Aorta (tissue), 5 donors: ENCODE results near the gene AGAP1. TPM values are rescaled to one million over a fixed set of nuclear protein-coding genes. Genes with fewer than 3 reads are reported as not detected.

ENCODE experiments used
- ATAC-seq: fragments of 200-7000 bp; cut with Tn5 transposase; one replicate; pipeline ENCODE4 v1.9.1; 2022; ENCODE audit warnings: moderate library complexity; ENCODE audit not compliant: low FRiP score
- DNase-seq, 2 donors: peaks; one replicate each; pipeline ENCODE4 v3.0.0-alpha.2; 2020
- H3K27ac ChIP-seq, 2 donors: one replicate each; pipeline ENCODE4 v1.5.1; 2013; ENCODE audit warnings: low read length in 2 of 2, mild to moderate bottlenecking in 2 of 2, moderate library complexity in 2 of 2, control low read depth in 1 of 2, inconsistent platforms in 1 of 2, low read depth in 1 of 2
- H3K27me3 ChIP-seq, 2 donors: one replicate each; pipeline ENCODE4 v1.6.1; 2013; ENCODE audit warnings: control low read depth in 1 of 2, low read length in 1 of 2, mild to moderate bottlenecking in 1 of 2, moderate library complexity in 1 of 2; ENCODE audit not compliant: insufficient read depth in 2 of 2, control insufficient read depth in 1 of 2
- H3K36me3 ChIP-seq, 2 donors: one replicate each; pipeline ENCODE4 v1.6.1; 2013; ENCODE audit warnings: control low read depth in 1 of 2, low read length in 1 of 2, mild to moderate bottlenecking in 1 of 2; ENCODE audit not compliant: insufficient read depth in 2 of 2, control insufficient read depth in 1 of 2
- H3K4me1 ChIP-seq, 2 donors: one replicate each; pipeline ENCODE4 v1.6.1; 2013; ENCODE audit warnings: low read length in 2 of 2, control low read depth in 1 of 2, mild to moderate bottlenecking in 1 of 2, moderate library complexity in 1 of 2; ENCODE audit not compliant: insufficient read depth in 2 of 2, control insufficient read depth in 1 of 2
- H3K4me3 ChIP-seq, 2 donors: one replicate each; pipeline ENCODE4 v1.5.1; 2013; ENCODE audit warnings: low read length in 2 of 2, control low read depth in 1 of 2, mild to moderate bottlenecking in 1 of 2
- H3K9me3 ChIP-seq: one replicate; pipeline ENCODE4 v1.6.1; 2013; ENCODE audit warnings: mild to moderate bottlenecking, low read length; ENCODE audit not compliant: control insufficient read depth
- WGBS, 2 donors: extraction: QIAGEN DNeasy Blood & Tissue Kit; methylation state at CpG; one replicate each; pipeline ENCODE4 v1.1.7; 2013; 5-methylcytosine and 5-hydroxymethylcytosine counted together
- intact Hi-C, 2 donors: fragments of 100-400 bp; cut with DNase I; formaldehyde crosslinking; loops; one replicate each; pipeline versions ENCODE4 v1.14.2 to v1.15.0; 2022
- polyA plus RNA-seq, 2 donors: library from polyadenylated mRNA; stranded (reverse); fragments of 200-250 nt; gene quantifications; one replicate each; pipeline ENCODE4 v1.2.3, GENCODE V29; 2013
- total RNA-seq, 2 donors: library from RNA; stranded (reverse); fragmentation: NEBNext Ultra II Directional; extraction: Animal tissue kit (Norgen Biotek cat#: 25700); gene quantifications; one replicate each; pipeline ENCODE4 v1.2.1, GENCODE V29; 2021
- donor health status: healthy with polysubstance abuse.
- donor health status: Bipolar disorder and iron deficiency.
- donor health status: DM: no; HTN: no; CAD: no.
- donor health status: DM: no; HTN: no; CAD: no.
- donor health status: DM: yes; HTN: yes; CAD: no.

Gene AGAP1
- total and polyA plus RNA-seq, 4 donors, result 3.0 to 32.7 (median 12.7) TPM

GRCh38 chr2:235952714-235953113, 458.9 kb downstream of the AGAP1 start:
- peak; percentile 24 to 45 for DNase-seq
- intact Hi-C loops, result no loop called here
- ATAC-seq, result no peak

GRCh38 chr2:235954281-235954680, 460.4 kb downstream of the AGAP1 start:
- WGBS, 2 donors, result 93% methylated on average over 10 of the region's 10 CpGs
- DNase-seq, result peak in 1 of 2 donors; percentile 9
- intact Hi-C loops, result no loop called here

More at GRCh38 chr2:235952714-235953113, 458.9 kb downstream of the AGAP1 start:
- no peak overlapping the region for H3K27ac ChIP-seq
- no peak overlapping the region for H3K4me3 ChIP-seq
- 95% methylated on average over 10 of the region's 10 CpGs for WGBS, 2 donors
- no peaks in the 10 kb centered on the region for H3K4me1 ChIP-seq
- H3K27me3 ChIP-seq, result no peaks in the 10 kb centered on the region
- no peaks in the 10 kb centered on the region for H3K9me3 ChIP-seq
- H3K36me3 ChIP-seq, result no peaks in the 10 kb centered on the region

GRCh38 chr2:235954888-235955480, 461.1 kb downstream of the AGAP1 start:
- intact Hi-C loops, result no loop called here
- no peak overlapping the region for H3K27ac ChIP-seq
- DNase-seq (peak in 1 of 2 donors; percentile 35), ATAC-seq (no peak)
- no peaks in the 10 kb centered on the region for H3K9me3 ChIP-seq
- no peak overlapping the region for H3K4me3 ChIP-seq
- 95% methylated on average over 13 of the region's 13 CpGs for WGBS, 2 donors
- H3K36me3 ChIP-seq, result no peaks in the 10 kb centered on the region
- H3K4me1 ChIP-seq, result no peaks in the 10 kb centered on the region
- no peaks in the 10 kb centered on the region for H3K27me3 ChIP-seq

More at GRCh38 chr2:235954281-235954680, 460.4 kb downstream of the AGAP1 start:
- Histone ChIP-seq H3K27me3 (no peaks in the 10 kb centered on the region), H3K36me3 (no peaks in the 10 kb centered on the region), H3K4me3 (no peak overlapping the region), H3K4me1 (no peaks in the 10 kb centered on the region), H3K27ac (no peak overlapping the region), H3K9me3 (no peaks in the 10 kb centered on the region)
- no peak for ATAC-seq

- H3K27ac ChIP-seq, result no peak overlapping the region
- no peaks in the 10 kb centered on the region for H3K4me1 ChIP-seq
- H3K27me3 ChIP-seq, result no peaks in the 10 kb centered on the region
- no peak overlapping the region for H3K4me3 ChIP-seq
- intact Hi-C loops, result no loop called here
- H3K36me3 ChIP-seq, result no peaks in the 10 kb centered on the region
- DNase-seq, result peak in 1 of 2 donors; percentile 28
- no peak for ATAC-seq
- WGBS, 2 donors, result 93 to 94% methylated on average over 4 of the region's 4 CpGs
- no peaks in the 10 kb centered on the region for H3K9me3 ChIP-seq
These were observed 461.8 kb downstream of the AGAP1 start for GRCh38 chr2:235955664-235956063.

GRCh38 chr2:235956281-235956970, 462.6 kb downstream of the AGAP1 start:
- Histone ChIP-seq H3K4me3 (no peak overlapping the region), H3K36me3 (no peaks in the 10 kb centered on the region), H3K27ac (no peak overlapping the region), H3K4me1 (no peaks in the 10 kb centered on the region), H3K9me3 (no peaks in the 10 kb centered on the region), H3K27me3 (no peaks in the 10 kb centered on the region)
- DNase-seq (peak in 1 of 2 donors; percentile 22), ATAC-seq (no peak)
- intact Hi-C loops, result no loop called here
- 85 to 91% methylated on average over 8 of the region's 8 CpGs for WGBS, 2 donors

- no peaks in the 10 kb centered on the region for H3K36me3 ChIP-seq
- H3K9me3 ChIP-seq, result no peaks in the 10 kb centered on the region
- no peaks in the 10 kb centered on the region for H3K4me1 ChIP-seq
- intact Hi-C loops, result no loop called here
- ATAC-seq (no peak), DNase-seq (peak in 1 of 2 donors; percentile 23)
- no peak overlapping the region for H3K4me3 ChIP-seq
- WGBS, 2 donors, result 94% methylated on average over 9 of the region's 9 CpGs
- H3K27me3 ChIP-seq, result no peaks in the 10 kb centered on the region
- no peak overlapping the region for H3K27ac ChIP-seq
These were observed 463.4 kb downstream of the AGAP1 start for GRCh38 chr2:235957251-235957650.

- no peak overlapping the region for H3K27ac ChIP-seq
- no peaks in the 10 kb centered on the region for H3K4me1 ChIP-seq
- no peak overlapping the region for H3K4me3 ChIP-seq
- intact Hi-C loops, result no loop called here
- H3K36me3 ChIP-seq, result no peaks in the 10 kb centered on the region
- H3K9me3 ChIP-seq, result no peaks in the 10 kb centered on the region
- DNase-seq (peak in 1 of 2 donors; percentile 47), ATAC-seq (no peak)
- 80 to 83% methylated on average over 23 of the region's 23 CpGs for WGBS, 2 donors
- no peaks in the 10 kb centered on the region for H3K27me3 ChIP-seq
These were observed 464.5 kb downstream of the AGAP1 start for GRCh38 chr2:235958221-235958930.

GRCh38 chr2:235958931-235959410, 465.1 kb downstream of the AGAP1 start:
- Histone ChIP-seq H3K4me3 (no peak overlapping the region), H3K9me3 (no peaks in the 10 kb centered on the region), H3K36me3 (no peaks in the 10 kb centered on the region), H3K27ac (no peak overlapping the region), H3K27me3 (no peaks in the 10 kb centered on the region), H3K4me1 (no peaks in the 10 kb centered on the region)
- 74 to 81% methylated on average over 29 of the region's 29 CpGs for WGBS, 2 donors
- ATAC-seq (no peak), DNase-seq (peak in 1 of 2 donors; percentile 10)
- intact Hi-C loops, result no loop called here
